IMR-90 (cell line): ENCODE data around the gene CASKIN1. TPM values are rescaled to one million over a fixed set of nuclear protein-coding genes. Genes with fewer than 3 reads are reported as not detected.

Experiments
- ATAC-seq: fragments of 200-7000 bp; cut with Tn5 transposase; 2 replicates; pipeline ENCODE4 v1.9.1; 2020; ENCODE audit warnings: low read depth, mild to moderate bottlenecking, moderate library complexity
- BruUV-seq: library from RNA; stranded (reverse); fragments of 400-500 nt; replicated peaks from 2 replicates; lab custom pipeline; 2021; lab: Mats Ljungman, UMichigan
- CTCF ChIA-PET: fragments of 300-600 bp; formaldehyde crosslinking; extraction: SDS; loops from one replicate; lab custom pipeline; 2021; ENCODE audit warnings: antibody characterized with exemption; lab: Yijun Ruan, JAX
- POLR2A ChIA-PET: fragments of 300-600 bp; sonication (Branson Sonifier 250); formaldehyde crosslinking; loops from one replicate; lab custom pipeline; 2022; ENCODE audit warnings: antibody characterized with exemption; ENCODE audit not compliant: unreplicated experiment; lab: Charles Lee
- DNase-seq: peaks from one replicate; pipeline ENCODE4 v3.0.0; 2013
- H2AFZ ChIP-seq: replicated peaks from 2 replicates; pipeline ENCODE3; 2013; ENCODE audit warnings: low read length, mild to moderate bottlenecking; ENCODE audit not compliant: poor library complexity
- H2AK5ac ChIP-seq: 2 replicates; pipeline ENCODE4 v1.6.1; 2013; ENCODE audit warnings: low read depth, low read length, inconsistent platforms
- H2AK9ac ChIP-seq: replicated peaks from 2 replicates; pipeline ENCODE3; 2013; ENCODE audit warnings: mild to moderate bottlenecking, low read depth, low read length, moderate library complexity; ENCODE audit not compliant: poor library complexity
- H2BK120ac ChIP-seq: 2 replicates; pipeline ENCODE4 v1.6.1; 2013; ENCODE audit warnings: low read depth, low read length, inconsistent platforms
- H2BK15ac ChIP-seq: 3 replicates; pipeline ENCODE4 v1.6.1; 2013; ENCODE audit warnings: low read depth, low read length, inconsistent platforms
- H2BK20ac ChIP-seq: 2 replicates; pipeline ENCODE4 v1.6.1; 2013; ENCODE audit warnings: low read depth, mild to moderate bottlenecking, inconsistent platforms, low read length, moderate library complexity
- H2BK5ac ChIP-seq: 2 replicates; pipeline ENCODE4 v1.6.1; 2013; ENCODE audit warnings: mild to moderate bottlenecking, low read depth, low read length, inconsistent platforms; ENCODE audit not compliant: poor library complexity, severe bottlenecking
- H3K14ac ChIP-seq: replicated peaks from 2 replicates; pipeline ENCODE4 v1.6.1; 2013; ENCODE audit warnings: low read depth, low read length, inconsistent platforms
- H3K18ac ChIP-seq: 2 replicates; pipeline ENCODE4 v1.6.1; 2013; ENCODE audit warnings: low read depth, low read length, control low read depth
- H3K23ac ChIP-seq: 2 replicates; pipeline ENCODE4 v1.6.1; 2013; ENCODE audit warnings: low read depth, low read length, inconsistent platforms
- H3K27ac ChIP-seq: 2 replicates; pipeline ENCODE4 v1.5.1; 2013; ENCODE audit warnings: mild to moderate bottlenecking, control low read depth, low read length; ENCODE audit not compliant: insufficient read depth
- H3K27me3 ChIP-seq: 2 replicates; pipeline ENCODE4 v1.6.1; 2013; ENCODE audit warnings: low read length; ENCODE audit not compliant: control insufficient read depth, insufficient read depth
- H3K36me3 ChIP-seq: 2 replicates; pipeline ENCODE4 v1.6.1; 2013; ENCODE audit warnings: low read length, mixed read lengths; ENCODE audit not compliant: control insufficient read depth, insufficient read depth
- H3K4ac ChIP-seq: 2 replicates; pipeline ENCODE4 v1.6.1; 2013; ENCODE audit warnings: low read depth, low read length, inconsistent platforms
- H3K4me1 ChIP-seq: 2 replicates; pipeline ENCODE4 v1.6.1; 2013; ENCODE audit warnings: low read length, mixed read lengths; ENCODE audit not compliant: control insufficient read depth, insufficient read depth
- H3K4me2 ChIP-seq: 2 replicates; pipeline ENCODE4 v1.6.1; 2013; ENCODE audit warnings: low read depth, mild to moderate bottlenecking, control low read depth, low read length, moderate library complexity
- H3K4me3 ChIP-seq: 2 replicates; pipeline ENCODE4 v1.5.1; 2013; ENCODE audit warnings: low read depth, mild to moderate bottlenecking, control low read depth, low read length, moderate library complexity; ENCODE audit not compliant: insufficient read depth
- H3K56ac ChIP-seq: 2 replicates; pipeline ENCODE4 v1.6.1; 2013; ENCODE audit warnings: low read length, inconsistent platforms; ENCODE audit not compliant: insufficient read depth; ENCODE audit errors: extremely low read depth
- H3K79me1 ChIP-seq, 2 experiments: 2 replicates each; pipeline ENCODE4 v1.6.1; 2013; ENCODE audit warnings: low read length in 2 of 2, inconsistent platforms in 1 of 2, low read depth in 1 of 2
- H3K9ac ChIP-seq: 2 replicates; pipeline ENCODE4 v1.6.1; 2013; ENCODE audit warnings: low read depth, low read length, control low read depth
- H3K9me1 ChIP-seq: 2 replicates; pipeline ENCODE4 v1.6.1; 2013; ENCODE audit warnings: low read length, inconsistent platforms; ENCODE audit not compliant: insufficient read depth
- H3K9me3 ChIP-seq: 2 replicates; pipeline ENCODE4 v1.6.1; 2013; ENCODE audit warnings: low read length; ENCODE audit not compliant: control insufficient read depth, insufficient read depth
- H4K20me1 ChIP-seq: 2 replicates; pipeline ENCODE4 v1.6.1; 2013; ENCODE audit warnings: low read length, inconsistent platforms; ENCODE audit not compliant: insufficient read depth
- H4K5ac ChIP-seq: 2 replicates; pipeline ENCODE4 v1.6.1; 2013; ENCODE audit warnings: mild to moderate bottlenecking, low read depth, low read length, control low read depth
- H4K8ac ChIP-seq, 2 experiments: 2 replicates each; pipeline ENCODE4 v1.6.1; 2013; ENCODE audit warnings: low read depth in 2 of 2, low read length in 2 of 2, control low read depth in 1 of 2, inconsistent platforms in 1 of 2
- H4K91ac ChIP-seq: 2 replicates; pipeline ENCODE4 v1.6.1; 2013; ENCODE audit warnings: low read depth, low read length, inconsistent platforms; ENCODE audit not compliant: insufficient read depth
- BHLHE40 ChIP-seq: fragments of 150-350 bp; IDR thresholded peaks from 2 replicates; pipeline ENCODE4 v1.6.1; 2016; ENCODE audit warnings: mild to moderate bottlenecking, low read depth, low read length
- CEBPB ChIP-seq: IDR thresholded peaks from 2 replicates; pipeline ENCODE4 v1.6.1; 2012; ENCODE audit warnings: low read depth, low read length, improper control_type of control experiment
- CHD1 ChIP-seq: IDR thresholded peaks from 2 replicates; pipeline ENCODE4 v1.6.1; 2012; ENCODE audit warnings: low read depth, low read length, improper control_type of control experiment
- ELK1 ChIP-seq: fragments of 150-350 bp; IDR thresholded peaks from 2 replicates; pipeline ENCODE4 v1.6.1; 2016; ENCODE audit warnings: low read depth, mild to moderate bottlenecking, low read length, moderate library complexity, borderline replicate concordance
- MXI1 ChIP-seq: IDR thresholded peaks from 2 replicates; pipeline ENCODE4 v1.6.1; 2012; ENCODE audit warnings: low read depth, mild to moderate bottlenecking, low read length, moderate library complexity, borderline replicate concordance
- POLR2A ChIP-seq: IDR thresholded peaks from 2 replicates; pipeline ENCODE4 v1.6.1; 2012; ENCODE audit warnings: mild to moderate bottlenecking, low read depth, low read length
- RAD21 ChIP-seq: IDR thresholded peaks from 2 replicates; pipeline ENCODE4 v1.6.1; 2012; ENCODE audit warnings: low read length, improper control_type of control experiment
- SMC3 ChIP-seq: fragments of 150-350 bp; IDR thresholded peaks from 2 replicates; pipeline ENCODE4 v1.6.1; 2016; ENCODE audit warnings: low read depth, mild to moderate bottlenecking, antibody characterized with exemption, low read length, moderate library complexity
- WGBS, 2 experiments: methylation state at CpG; one replicate each; pipeline versions ENCODE4 v1.1.5 to v1.1.7; 2013; ENCODE audit warnings: missing lambda C conversion rate in 2 of 2; ENCODE audit not compliant: insufficient read length in 1 of 2; ENCODE audit errors: extremely low coverage in 2 of 2; 5-methylcytosine and 5-hydroxymethylcytosine counted together
- dilution Hi-C: fragments of 300-500 bp; cut with HindIII; formaldehyde crosslinking; loops from one replicate; pipeline ENCODE4 v1.14.3; 2018; ENCODE audit warnings: low sequenced_read_pairs; ENCODE audit not compliant: unreplicated experiment
- in situ Hi-C: fragments of 300-500 bp; cut with MboI; formaldehyde crosslinking; loops from 3 replicates; pipeline ENCODE4 v1.14.3; 2019; ENCODE audit warnings: low sequenced_read_pairs, inconsistent platforms, mixed read lengths
- intact Hi-C: fragments of 100-400 bp; cut with micrococcal nuclease; formaldehyde crosslinking; loops from 2 replicates; pipeline ENCODE4 v1.10.0; 2022
- polyA plus RNA-seq, 3 experiments: library from polyadenylated mRNA; depleted of rRNA; stranded (reverse); fragments of >200 nt; gene quantifications; 2 replicates each; pipeline ENCODE4 v1.2.3, GENCODE V29; 2012; ENCODE audit warnings: low replicate concordance in 1 of 3
- total RNA-seq: library from RNA; depleted of rRNA; stranded (reverse); fragments of >200 nt; gene quantifications from 2 replicates; pipeline ENCODE4 v1.2.3, GENCODE V29; 2012

The CASKIN1 gene
- total and polyA plus RNA-seq, 2 of the 4 experiments (the other 2 are of a cell fraction), result 0.05 TPM; not detected in 1

GRCh38 chr16:2176047-2176446 is 20.4 kb downstream of the CASKIN1 start:
- Histone ChIP-seq H4K5ac (no peak overlapping the region), H3K27ac (no peak overlapping the region), H3K23ac (no peak overlapping the region), H3K79me1 (no peaks in the 10 kb centered on the region), H4K20me1 (no peaks in the 10 kb centered on the region; the same call in 1 of the 2 replicates), H3K4ac (no peak overlapping the region), H2BK15ac (no peak overlapping the region), H3K27me3 (no peaks in the 10 kb centered on the region), H4K91ac (no peak overlapping the region), H3K14ac (no peak overlapping the region), H2AK9ac (peak overlapping the region; percentile 65), H3K18ac (no peak overlapping the region), H3K4me1 (no peaks in the 10 kb centered on the region), H2BK120ac (no peak overlapping the region), H2AK5ac (no peak overlapping the region), H2AFZ (no peak overlapping the region), H3K9me1 (no peaks in the 10 kb centered on the region), H2BK5ac (no peak overlapping the region), H2BK20ac (no peak overlapping the region), H3K9ac (no peak overlapping the region), H3K9me3 (no peaks in the 10 kb centered on the region), H3K56ac (no peak overlapping the region), H4K8ac (no peak overlapping the region), H3K4me3 (no peak overlapping the region), H3K36me3 (peaks cover 52% of the 10 kb centered on the region), H3K4me2 (no peak overlapping the region)
- TF ChIP-seq POLR2A (no peak), CEBPB (no peak), RAD21 (no peak), CHD1 (no peak), BHLHE40 (no peak), ELK1 (no peak), SMC3 (no peak), MXI1 (no peak)
- no TSS peak for BruUV-seq
- DNase-seq (no peak), ATAC-seq (no peak)
- intact Hi-C loops (no loop called here), in situ Hi-C loops (no loop called here), dilution Hi-C loops (no loop called here)
- POLR2A ChIA-PET, result no interaction called here
- CTCF ChIA-PET, result no interaction called here
- WGBS, 2 experiments, result 99% methylated on average over 14 of the region's 23 CpGs; no CpG with 5 or more reads in 1 of the 2 experiments
